Left lung (tissue), 10 donors: Measurements from ENCODE around the gene SEC14L6. TPM values are rescaled to one million over a fixed set of nuclear protein-coding genes. Genes with fewer than 3 reads are reported as not detected.
"Not testable (repeated sequence)": the region's sequence is repeated elsewhere in the genome, so short reads cannot be mapped to it uniquely, and the experiment has no call there.

Experiments
- ATAC-seq: fragments of 200-7000 bp; cut with Tn5 transposase; one replicate; pipeline ENCODE4 v1.9.1; 2020; ENCODE audit warnings: moderate library complexity
- DNase-seq, 4 donors: peaks; one replicate each; pipeline ENCODE4 v3.0.0-alpha.2; 2013 to 2020
- H3K27ac ChIP-seq, 2 donors: fragments of 200-600 bp; sonication (generic) in 1 of 2; one replicate each; pipeline versions ENCODE4 v1.5.0 to v1.8.0; 2020 to 2021
- H3K27me3 ChIP-seq, 2 donors: fragments of 200-600 bp; sonication (generic) in 1 of 2; one replicate each; pipeline versions ENCODE4 v1.5.0 to v1.8.0; 2020 to 2021
- H3K36me3 ChIP-seq, 2 donors: fragments of 200-600 bp; sonication (generic) in 1 of 2; one replicate each; pipeline versions ENCODE4 v1.5.0 to v1.8.0; 2020 to 2021
- H3K4me1 ChIP-seq, 2 donors: fragments of 200-600 bp; one replicate each; pipeline ENCODE4 v1.8.0; 2021
- H3K4me3 ChIP-seq, 2 donors: fragments of 200-600 bp; sonication (generic) in 1 of 2; one replicate each; pipeline versions ENCODE4 v1.5.0 to v1.8.0; 2020 to 2021; ENCODE audit warnings: mild to moderate bottlenecking in 1 of 2
- H3K9me3 ChIP-seq, 2 donors: fragments of 200-600 bp; sonication (generic) in 1 of 2; one replicate each; pipeline versions ENCODE4 v1.5.0 to v1.8.0; 2020 to 2021
- intact Hi-C, 2 donors: fragments of 100-400 bp; cut with DNase I; formaldehyde crosslinking; loops; one replicate each; pipeline versions ENCODE4 v1.11.2 to v1.14.2; 2022
- polyA plus RNA-seq, 6 donors: library from polyadenylated mRNA; unstranded; fragments of 120-200 nt; gene quantifications; one replicate each; pipeline ENCODE4 v1.2.1, GENCODE V29; 2013; ENCODE audit not compliant: insufficient read length in 6 of 6
- total RNA-seq, 2 donors: library from RNA; stranded (reverse); fragmentation: NEBNext Ultra II Directional; extraction: Animal tissue kit (Norgen Biotek cat#: 25700); gene quantifications; one replicate each; pipeline ENCODE4 v1.2.1, GENCODE V29; 2021
- TF ChIP-seq, protein P1 (sequence below), 2 donors: fragments of 200-600 bp; sonication (generic) in 1 of 2; IDR thresholded peaks; one replicate each; pipeline versions ENCODE4 v1.5.0 to v1.8.0; 2021; ENCODE audit warnings: antibody characterized with exemption in 2 of 2
- donor health status: DM: no; HTN: yes; CAD: no.
- donor health status: DM: no; HTN: no; CAD: no.

Gene SEC14L6
- total and polyA plus RNA-seq, 8 donors = 2.0 to 9.1 (median 3.0) TPM

DNA sequence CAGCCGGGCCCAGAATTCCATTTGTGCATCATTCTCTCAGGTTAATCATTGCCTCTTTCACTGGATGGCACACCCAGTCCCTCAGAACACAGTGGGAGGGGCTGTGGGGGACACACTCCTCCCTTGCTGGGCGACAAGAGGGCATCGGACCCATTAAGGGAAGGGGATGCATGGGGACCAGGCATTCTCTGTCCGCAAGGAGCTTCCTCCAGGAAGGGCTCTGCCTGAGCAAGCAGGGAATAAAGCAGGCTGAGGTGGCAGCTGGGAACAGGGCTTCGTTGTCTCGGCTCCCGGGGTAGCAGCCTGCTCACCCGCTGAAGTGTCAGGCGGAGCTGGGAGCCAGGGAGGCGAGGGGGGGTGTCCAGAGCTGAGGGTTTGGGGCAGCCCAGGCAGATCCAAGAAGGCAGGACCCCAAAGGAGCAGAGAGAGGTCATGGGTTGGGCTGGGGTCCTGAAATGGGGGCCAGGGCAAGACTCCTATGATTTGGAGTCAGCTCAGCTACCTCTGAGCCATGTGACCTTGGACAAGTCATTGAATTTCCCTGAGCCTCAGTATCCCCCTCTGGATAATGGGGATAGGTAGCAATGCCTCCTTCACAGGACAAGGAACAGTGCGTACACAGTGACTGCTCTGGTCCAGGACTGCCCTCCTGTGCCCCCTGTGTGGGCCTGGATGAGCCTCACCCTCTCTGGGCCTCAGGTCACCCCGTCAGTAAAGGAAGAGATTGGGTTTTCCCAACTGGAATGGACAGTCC lies 26.5 kb upstream of the SEC14L6 start:
- Histone ChIP-seq H3K27ac (no peak overlapping the region), H3K36me3 (peaks cover 0 to 29% of the 10 kb centered on the region in 2 donors), H3K4me3 (no peak overlapping the region), H3K9me3 (no peaks in the 10 kb centered on the region), H3K4me1 (peaks cover 0 to 21% of the 10 kb centered on the region in 2 donors), H3K27me3 (peaks cover 0 to 16% of the 10 kb centered on the region in 2 donors)
- intact Hi-C loops = no loop called here
- TF ChIP-seq, protein P1, sequence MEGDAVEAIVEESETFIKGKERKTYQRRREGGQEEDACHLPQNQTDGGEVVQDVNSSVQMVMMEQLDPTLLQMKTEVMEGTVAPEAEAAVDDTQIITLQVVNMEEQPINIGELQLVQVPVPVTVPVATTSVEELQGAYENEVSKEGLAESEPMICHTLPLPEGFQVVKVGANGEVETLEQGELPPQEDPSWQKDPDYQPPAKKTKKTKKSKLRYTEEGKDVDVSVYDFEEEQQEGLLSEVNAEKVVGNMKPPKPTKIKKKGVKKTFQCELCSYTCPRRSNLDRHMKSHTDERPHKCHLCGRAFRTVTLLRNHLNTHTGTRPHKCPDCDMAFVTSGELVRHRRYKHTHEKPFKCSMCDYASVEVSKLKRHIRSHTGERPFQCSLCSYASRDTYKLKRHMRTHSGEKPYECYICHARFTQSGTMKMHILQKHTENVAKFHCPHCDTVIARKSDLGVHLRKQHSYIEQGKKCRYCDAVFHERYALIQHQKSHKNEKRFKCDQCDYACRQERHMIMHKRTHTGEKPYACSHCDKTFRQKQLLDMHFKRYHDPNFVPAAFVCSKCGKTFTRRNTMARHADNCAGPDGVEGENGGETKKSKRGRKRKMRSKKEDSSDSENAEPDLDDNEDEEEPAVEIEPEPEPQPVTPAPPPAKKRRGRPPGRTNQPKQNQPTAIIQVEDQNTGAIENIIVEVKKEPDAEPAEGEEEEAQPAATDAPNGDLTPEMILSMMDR (IDR thresholded peaks at IDR 0.05) = no peak
- no peak for DNase-seq
- peak; percentile 34 for ATAC-seq

DNA sequence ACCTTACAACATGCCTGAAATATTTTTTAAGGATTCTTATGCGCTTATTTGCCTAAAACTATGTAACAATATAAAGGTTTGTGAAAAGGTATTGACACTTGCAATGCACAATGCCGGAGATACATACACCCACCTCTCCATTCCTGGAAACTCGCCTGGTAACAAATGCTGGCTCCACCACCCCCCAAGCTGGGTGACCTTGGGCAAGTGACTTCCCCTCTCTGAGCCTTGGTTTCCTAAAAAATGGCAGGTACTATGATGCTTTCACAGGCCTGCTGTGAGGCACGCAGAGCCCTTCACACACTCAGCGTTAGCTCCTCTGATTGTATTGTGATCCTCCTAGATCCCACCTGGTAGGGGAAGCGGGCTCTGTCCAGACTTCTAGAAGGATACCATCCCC lies 25.7 kb upstream of the SEC14L6 start:
- Histone ChIP-seq H3K27me3 (peaks cover 0 to 16% of the 10 kb centered on the region in 2 donors), H3K9me3 (no peaks in the 10 kb centered on the region), H3K4me3 (no peak overlapping the region), H3K27ac (no peak overlapping the region), H3K4me1 (peaks cover 0 to 21% of the 10 kb centered on the region in 2 donors), H3K36me3 (peaks cover 0 to 21% of the 10 kb centered on the region in 2 donors)
- DNase-seq (no peak), ATAC-seq (no peak)
- intact Hi-C loops = no loop called here
- TF ChIP-seq, protein P1 (IDR thresholded peaks at IDR 0.05) = no peak

DNA sequence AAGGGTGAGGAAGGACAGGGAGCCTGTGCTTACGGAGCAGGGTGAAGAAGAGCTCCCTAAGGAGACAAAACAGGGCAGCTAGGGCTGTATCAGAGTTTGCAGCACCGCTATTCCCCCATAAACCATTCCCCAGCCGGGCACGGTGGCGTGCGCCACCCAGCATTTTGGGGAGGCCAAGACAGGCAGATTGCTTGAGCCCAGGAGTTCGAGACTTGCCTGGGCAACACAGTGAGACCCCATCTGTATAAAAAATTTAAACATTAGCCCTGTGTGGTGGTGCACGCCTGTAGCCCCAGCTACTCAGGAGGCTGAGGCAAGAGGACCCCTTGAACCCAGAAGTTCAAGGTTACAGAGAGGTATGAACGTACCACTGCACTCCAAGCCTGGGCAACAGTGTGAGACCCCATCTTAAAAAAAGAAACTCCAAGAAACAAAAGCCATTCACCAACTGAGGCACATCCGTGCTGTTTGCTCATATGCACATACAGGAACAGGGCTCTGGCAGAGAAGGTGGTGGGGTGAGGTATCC lies 23.2 kb upstream of the SEC14L6 start:
- DNase-seq (peak in 1 of 4 donors; percentile 48), ATAC-seq (no peak)
- no peaks in the 10 kb centered on the region for H3K36me3 ChIP-seq
- H3K27me3 ChIP-seq = peaks cover 0 to 13% of the 10 kb centered on the region in 2 donors
- H3K4me3 ChIP-seq = no peak overlapping the region
- no peak overlapping the region for H3K27ac ChIP-seq
- intact Hi-C loops = no loop called here
- H3K4me1 ChIP-seq = peaks cover 0 to 11% of the 10 kb centered on the region in 2 donors
- no peaks in the 10 kb centered on the region for H3K9me3 ChIP-seq
- TF ChIP-seq, protein P1 (IDR thresholded peaks at IDR 0.05) = no peak

DNA sequence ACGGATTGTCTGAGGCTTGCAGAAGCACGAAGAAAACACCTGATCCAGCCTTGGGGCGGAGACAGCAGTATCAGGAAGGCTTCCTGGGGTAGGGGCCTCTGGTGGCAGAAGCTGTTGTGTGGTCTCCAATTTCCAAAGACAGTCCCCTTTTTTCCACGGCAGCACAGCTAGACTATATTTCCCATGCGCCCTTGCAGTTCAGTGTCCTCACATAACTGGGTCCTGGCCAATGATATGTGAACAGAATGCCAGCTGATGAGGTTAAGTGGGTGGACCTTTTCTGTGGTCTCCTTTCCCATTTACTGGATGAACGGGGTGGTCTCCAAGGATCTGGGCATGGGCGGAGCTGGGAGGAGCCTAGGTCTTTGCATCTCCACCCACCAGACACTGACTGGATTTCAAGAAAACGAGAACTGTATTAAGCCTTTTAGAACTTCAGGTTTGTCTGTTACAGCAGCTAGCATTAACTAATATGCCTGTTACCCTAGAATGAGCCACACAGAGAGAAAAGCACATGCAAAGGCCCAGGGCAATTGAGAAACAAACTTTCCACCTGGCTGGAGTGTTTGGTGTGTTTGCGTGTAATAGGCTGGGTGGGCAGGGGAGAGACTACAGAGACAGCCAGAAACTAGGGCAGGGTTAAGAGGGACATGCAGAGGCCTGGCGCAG lies 21.7 kb upstream of the SEC14L6 start:
- Histone ChIP-seq H3K4me1 (peaks cover 0 to under 1% of the 10 kb centered on the region in 2 donors), H3K36me3 (no peaks in the 10 kb centered on the region), H3K27me3 (peaks cover 0 to 3% of the 10 kb centered on the region in 2 donors), H3K27ac (no peak overlapping the region), H3K4me3 (no peak overlapping the region), H3K9me3 (no peaks in the 10 kb centered on the region)
- ATAC-seq (no peak), DNase-seq (peak in 1 of 4 donors; percentile 2)
- TF ChIP-seq, protein P1 (IDR thresholded peaks at IDR 0.05) = no peak
- intact Hi-C loops = no loop called here

DNA sequence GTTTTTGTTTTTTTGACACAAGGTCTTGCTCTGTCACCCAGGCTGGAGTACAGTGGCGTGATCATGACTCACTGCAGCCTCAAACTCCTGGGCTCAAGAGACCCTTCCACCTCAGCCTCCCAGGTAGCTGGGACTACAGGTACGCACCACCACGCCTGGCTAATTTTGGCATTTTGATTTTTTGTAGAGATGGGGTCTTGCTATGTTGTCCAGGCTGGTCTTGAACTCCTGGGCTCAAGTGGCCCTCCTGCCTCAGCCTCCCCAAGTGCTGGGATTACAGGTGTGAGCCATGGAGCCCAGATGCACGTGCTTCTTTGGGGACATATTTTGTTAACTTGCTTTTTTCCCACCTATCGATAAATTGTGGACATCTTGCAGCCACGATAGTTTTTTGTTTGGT lies 20.7 kb upstream of the SEC14L6 start:
- H3K36me3 ChIP-seq, H3K4me1 ChIP-seq, H3K9me3 ChIP-seq, intact Hi-C loops, ATAC-seq, H3K27ac ChIP-seq, H3K4me3 ChIP-seq, H3K27me3 ChIP-seq: not testable (repeated sequence)
- DNase-seq = peak in 1 of 4 donors; percentile 4
